ENCODE measurements around the gene CNTFR.

GRCh38 chr9:34573599-34574325, 15.8 kb downstream of the CNTFR start:
- TF ChIP-seq SUZ12 (IDR thresholded peaks at IDR 0.05) (no peak), ARNT (IDR thresholded peaks at IDR 0.05) (no peak), BHLHE40 (IDR thresholded peaks at IDR 0.05; ENCODE audit: borderline replicate concordance) (no peak), LEF1 (IDR thresholded peaks at IDR 0.05; ENCODE audit: borderline replicate concordance) (no peak), FOXA1 (IDR thresholded peaks at IDR 0.05) (no peak), SP1 (IDR thresholded peaks at IDR 0.05) (no peak), TARDBP (IDR thresholded peaks at IDR 0.05) (no peak), FOXM1 (IDR thresholded peaks at IDR 0.05; ENCODE audit: borderline replicate concordance) (no peak), NFRKB (IDR thresholded peaks at IDR 0.05) (no peak), FOXK2 (IDR thresholded peaks at IDR 0.05) (no peak), ELF4 (IDR thresholded peaks at IDR 0.05) (no peak), CTBP1 (IDR thresholded peaks at IDR 0.05; ENCODE audit: borderline replicate concordance) (no peak)
- TF ChIP-seq, protein P1, sequence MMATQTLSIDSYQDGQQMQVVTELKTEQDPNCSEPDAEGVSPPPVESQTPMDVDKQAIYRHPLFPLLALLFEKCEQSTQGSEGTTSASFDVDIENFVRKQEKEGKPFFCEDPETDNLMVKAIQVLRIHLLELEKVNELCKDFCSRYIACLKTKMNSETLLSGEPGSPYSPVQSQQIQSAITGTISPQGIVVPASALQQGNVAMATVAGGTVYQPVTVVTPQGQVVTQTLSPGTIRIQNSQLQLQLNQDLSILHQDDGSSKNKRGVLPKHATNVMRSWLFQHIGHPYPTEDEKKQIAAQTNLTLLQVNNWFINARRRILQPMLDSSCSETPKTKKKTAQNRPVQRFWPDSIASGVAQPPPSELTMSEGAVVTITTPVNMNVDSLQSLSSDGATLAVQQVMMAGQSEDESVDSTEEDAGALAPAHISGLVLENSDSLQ (IDR thresholded peaks at IDR 0.05): no peak
